Pancreas (tissue), 10 donors: ENCODE measurements around the gene STX4. TPM values are rescaled to one million over a fixed set of nuclear protein-coding genes. Genes with fewer than 3 reads are reported as not detected.

Experiments
- ATAC-seq, 4 donors: fragments of 200-7000 bp; cut with Tn5 transposase; one replicate each; pipeline versions ENCODE4 v1.8.0 to v1.9.1; 2020; ENCODE audit warnings: mild to moderate bottlenecking in 4 of 4, moderate library complexity in 4 of 4
- DNase-seq, 6 donors: peaks; one replicate each; pipeline ENCODE4 v3.0.0-alpha.2; 2020
- FAIRE-seq: peaks from 2 replicates; lab custom pipeline; 2012; peaks lifted over from hg19 to GRCh38; lab: Jason Lieb, UNC
- H3K27ac ChIP-seq, 4 donors: fragments of 200-600 bp; sonication (generic); 1 replicate in 3 of 4; 2 replicates in 1 of 4; pipeline versions ENCODE4 v1.5.0 to v1.8.0; 2020
- H3K27me3 ChIP-seq, 4 donors: fragments of 200-600 bp; one replicate each; pipeline ENCODE4 v1.8.0; 2021
- H3K36me3 ChIP-seq, 3 donors: fragments of 200-600 bp; sonication (generic) in 1 of 3; one replicate each; pipeline versions ENCODE4 v1.5.0 to v1.8.0; 2020 to 2021
- H3K4me1 ChIP-seq, 3 donors: fragments of 200-600 bp; one replicate each; pipeline ENCODE4 v1.8.0; 2021
- H3K4me3 ChIP-seq, 4 donors: fragments of 200-600 bp; sonication (generic) in 2 of 4; one replicate each; pipeline versions ENCODE4 v1.5.0 to v1.8.0; 2020 to 2021
- H3K9me3 ChIP-seq, 4 donors: fragments of 200-600 bp; one replicate each; pipeline ENCODE4 v1.8.0; 2021
- WGBS, 2 donors: extraction: QIAGEN DNeasy Blood & Tissue Kit; methylation state at CpG; one replicate each; pipeline ENCODE4 v1.1.7; 2013; 5-methylcytosine and 5-hydroxymethylcytosine counted together
- intact Hi-C, 3 donors: fragments of 100-400 bp; cut with DNase I; formaldehyde crosslinking; loops; one replicate each; pipeline versions ENCODE4 v1.11.1 to v1.14.2; 2022
- polyA plus RNA-seq, 2 donors: library from polyadenylated mRNA; stranded (reverse); fragments of 200-250 nt; gene quantifications; one replicate each; pipeline ENCODE4 v1.2.3, GENCODE V29; 2013
- total RNA-seq, 6 donors: library from RNA; stranded (reverse); fragmentation: NEBNext Ultra II Directional in 4 of 6; extraction: Animal tissue kit (Norgen Biotek cat#: 25700) in 4 of 6; gene quantifications; one replicate each; pipeline versions ENCODE4 v1.2.1 to v1.2.4, GENCODE V29; 2021 to 2023
- TF ChIP-seq, protein P1 (sequence below), 4 donors: fragments of 200-600 bp; sonication (generic) in 3 of 4; IDR thresholded peaks; one replicate each; pipeline versions ENCODE4 v1.5.0 to v1.8.0; 2021; ENCODE audit warnings: antibody characterized with exemption in 4 of 4
- donor health status: healthy with polysubstance abuse.
- donor health status: DM: no; HTN: no; CAD: no; lungs with moderate emphysema.
- donor health status: DM: no; HTN: no; CAD: no.
- donor health status: control.
- donor health status: control.
- donor health status: Bipolar disorder and iron deficiency.
- donor health status: DM: yes; HTN: yes; CAD: no.
- donor health status: DM: no; HTN: no; CAD: no.
- donor health status: DM: no; HTN: no; CAD: no.
- donor health status: DM: yes; HTN: yes; CAD: no.

The STX4 gene
- total and polyA plus RNA-seq, 8 donors, result 22.2 to 94.4 (median 29.4) TPM

DNA sequence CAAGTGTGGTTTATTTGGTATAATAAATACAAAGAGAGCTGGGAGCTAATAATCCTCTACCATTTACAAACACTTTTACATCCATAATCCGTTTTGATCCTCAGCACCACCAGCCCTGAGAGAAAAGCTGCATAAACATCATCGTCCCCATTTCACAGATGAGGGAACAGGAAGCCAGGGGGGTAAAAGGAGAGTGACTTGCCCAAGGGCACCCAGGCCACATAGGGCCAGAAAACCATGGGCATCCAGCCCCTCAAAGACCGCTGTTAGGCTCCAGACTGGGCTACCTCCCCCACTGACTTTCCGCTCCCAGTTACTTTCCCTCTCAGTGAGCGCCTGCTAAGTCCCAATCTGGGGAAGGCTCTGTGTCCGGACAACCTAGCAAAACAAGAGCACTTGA, 29.6 kb upstream of the STX4 start:
- Histone ChIP-seq H3K4me3 (no peak overlapping the region), H3K9me3 (no peaks in the 10 kb centered on the region), H3K4me1 (no peaks in the 10 kb centered on the region), H3K27ac (no peak overlapping the region), H3K27me3 (no peaks in the 10 kb centered on the region), H3K36me3 (no peaks in the 10 kb centered on the region)
- TF ChIP-seq, protein P1, sequence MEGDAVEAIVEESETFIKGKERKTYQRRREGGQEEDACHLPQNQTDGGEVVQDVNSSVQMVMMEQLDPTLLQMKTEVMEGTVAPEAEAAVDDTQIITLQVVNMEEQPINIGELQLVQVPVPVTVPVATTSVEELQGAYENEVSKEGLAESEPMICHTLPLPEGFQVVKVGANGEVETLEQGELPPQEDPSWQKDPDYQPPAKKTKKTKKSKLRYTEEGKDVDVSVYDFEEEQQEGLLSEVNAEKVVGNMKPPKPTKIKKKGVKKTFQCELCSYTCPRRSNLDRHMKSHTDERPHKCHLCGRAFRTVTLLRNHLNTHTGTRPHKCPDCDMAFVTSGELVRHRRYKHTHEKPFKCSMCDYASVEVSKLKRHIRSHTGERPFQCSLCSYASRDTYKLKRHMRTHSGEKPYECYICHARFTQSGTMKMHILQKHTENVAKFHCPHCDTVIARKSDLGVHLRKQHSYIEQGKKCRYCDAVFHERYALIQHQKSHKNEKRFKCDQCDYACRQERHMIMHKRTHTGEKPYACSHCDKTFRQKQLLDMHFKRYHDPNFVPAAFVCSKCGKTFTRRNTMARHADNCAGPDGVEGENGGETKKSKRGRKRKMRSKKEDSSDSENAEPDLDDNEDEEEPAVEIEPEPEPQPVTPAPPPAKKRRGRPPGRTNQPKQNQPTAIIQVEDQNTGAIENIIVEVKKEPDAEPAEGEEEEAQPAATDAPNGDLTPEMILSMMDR (IDR thresholded peaks at IDR 0.05), result no peak
- intact Hi-C loops, result no loop called here
- ATAC-seq, result no peak
- no peak for FAIRE-seq
- no peak for DNase-seq
- WGBS, 2 donors, result 81 to 89% methylated on average over 6 of the region's 6 CpGs

DNA sequence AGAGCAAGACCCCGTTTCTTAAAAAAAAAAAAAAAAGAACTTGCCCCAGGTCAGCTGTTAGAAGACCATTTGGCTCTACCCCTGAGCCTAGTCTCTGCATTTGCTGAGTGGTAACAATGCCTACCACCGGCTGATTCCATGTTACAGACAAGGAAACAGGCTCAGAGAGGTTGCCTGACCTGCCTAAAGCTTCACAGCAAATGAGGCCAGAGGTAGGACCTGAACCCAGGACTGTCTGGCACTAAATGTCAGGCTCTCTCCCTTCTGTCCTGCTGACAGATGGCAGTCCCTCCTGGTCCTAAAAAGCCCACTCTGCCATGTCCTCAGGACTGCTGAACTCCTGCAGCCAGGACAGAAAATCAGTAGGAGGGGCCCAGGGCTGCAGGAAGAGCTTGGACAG, 28.7 kb upstream of the STX4 start:
- Histone ChIP-seq H3K27me3 (no peaks in the 10 kb centered on the region), H3K9me3 (no peaks in the 10 kb centered on the region), H3K4me3 (no peak overlapping the region), H3K27ac (no peak overlapping the region), H3K36me3 (no peaks in the 10 kb centered on the region), H3K4me1 (no peaks in the 10 kb centered on the region)
- DNase-seq (no peak), ATAC-seq (no peak), FAIRE-seq (no peak)
- TF ChIP-seq, protein P1 (IDR thresholded peaks at IDR 0.05), result no peak
- 48 to 58% methylated on average over 2 of the region's 2 CpGs for WGBS, 2 donors
- intact Hi-C loops, result no loop called here

GRCh38 chr16:31005350-31006085, 27.8 kb upstream of the STX4 start:
- no peaks in the 10 kb centered on the region for H3K27me3 ChIP-seq
- DNase-seq, result no peak
- ATAC-seq, result no peak
- H3K27ac ChIP-seq, result no peak overlapping the region
- TF ChIP-seq, protein P1 (IDR thresholded peaks at IDR 0.05), result no peak
- WGBS, 2 donors, result 57 to 66% methylated on average over 16 of the region's 16 CpGs
- intact Hi-C loops, result no loop called here
- no peaks in the 10 kb centered on the region for H3K9me3 ChIP-seq
- no peak overlapping the region for H3K4me3 ChIP-seq
- H3K36me3 ChIP-seq, result no peaks in the 10 kb centered on the region
- H3K4me1 ChIP-seq, result no peaks in the 10 kb centered on the region
- no peak for FAIRE-seq

- Histone ChIP-seq H3K4me3 (no peak overlapping the region), H3K9me3 (no peaks in the 10 kb centered on the region), H3K27me3 (no peaks in the 10 kb centered on the region), H3K36me3 (no peaks in the 10 kb centered on the region), H3K27ac (no peak overlapping the region), H3K4me1 (no peaks in the 10 kb centered on the region)
- DNase-seq (no peak), FAIRE-seq (no peak), ATAC-seq (no peak)
- TF ChIP-seq, protein P1 (IDR thresholded peaks at IDR 0.05), result no peak
- 36 to 41% methylated on average over 7 of the region's 7 CpGs for WGBS, 2 donors
- intact Hi-C loops, result no loop called here
These were observed 27.3 kb upstream of the STX4 start for GRCh38 chr16:31006086-31006385.

DNA sequence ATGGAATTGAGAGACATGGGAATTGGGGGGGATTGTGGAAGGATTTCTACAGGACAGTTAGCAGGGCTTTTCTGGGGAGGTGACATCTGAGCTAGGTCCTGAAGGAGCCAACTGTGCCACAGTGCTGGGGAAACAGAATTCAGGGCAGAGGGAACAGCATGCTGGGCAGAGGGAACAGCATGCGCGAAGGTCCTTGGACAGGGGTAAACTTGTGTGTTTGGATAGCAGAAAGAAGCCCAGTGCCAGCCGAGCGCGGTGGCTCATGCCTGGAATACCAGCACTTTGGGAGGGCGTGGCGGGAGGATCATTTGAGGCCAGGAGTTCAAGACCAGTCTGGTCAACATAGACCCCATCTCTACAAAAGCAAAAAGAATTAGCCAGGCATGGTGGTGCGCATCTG, 26.8 kb upstream of the STX4 start:
- no peak for ATAC-seq
- intact Hi-C loops, result no loop called here
- Histone ChIP-seq H3K36me3 (no peaks in the 10 kb centered on the region), H3K4me3 (no peak overlapping the region), H3K27ac (no peak overlapping the region), H3K4me1 (no peaks in the 10 kb centered on the region), H3K27me3 (no peaks in the 10 kb centered on the region), H3K9me3 (no peaks in the 10 kb centered on the region)
- TF ChIP-seq, protein P1 (IDR thresholded peaks at IDR 0.05), result no peak
- no peak for DNase-seq
- WGBS, 2 donors, result 73 to 88% methylated on average over 8 of the region's 8 CpGs
- FAIRE-seq, result no peak
